BLaER1 treated with 17β-estradiol and CSF1 and Interleukin-3, amounts not matched to agents 10 nM and 100 nM (cell line): ENCODE measurements around the gene ACTL7A.

Experiments
- H3K27ac ChIP-seq, 11 experiments: shearing (Covaris generic); formaldehyde crosslinking; 2 replicates each; pipeline ENCODE4 v1.8.1; 2022
- H3K27me3 ChIP-seq, 11 experiments: shearing (Covaris generic); formaldehyde crosslinking; 2 replicates each; pipeline ENCODE4 v1.8.1; 2022
- H3K36me3 ChIP-seq, 11 experiments: shearing (Covaris generic); formaldehyde crosslinking; 2 replicates each; pipeline ENCODE4 v1.8.1; 2022
- H3K4me1 ChIP-seq, 10 experiments: shearing (Covaris generic); formaldehyde crosslinking; 2 replicates each; pipeline ENCODE4 v1.8.1; 2022
- H3K4me2 ChIP-seq, 11 experiments: shearing (Covaris generic); formaldehyde crosslinking; 2 replicates each; pipeline ENCODE4 v1.8.1; 2022
- H3K4me3 ChIP-seq, 10 experiments: shearing (Covaris generic); formaldehyde crosslinking; 2 replicates each; pipeline ENCODE4 v1.8.1; 2022
- H3K9ac ChIP-seq, 11 experiments: shearing (Covaris generic); formaldehyde crosslinking; 2 replicates each; pipeline ENCODE4 v1.8.1; 2022
- H3K9me3 ChIP-seq, 11 experiments: shearing (Covaris generic); formaldehyde crosslinking; replicated peaks in 1 of 11; 2 replicates each; pipeline ENCODE4 v1.8.1; 2022
- H4K20me1 ChIP-seq, 11 experiments: shearing (Covaris generic); formaldehyde crosslinking; 2 replicates each; pipeline ENCODE4 v1.8.1; 2022
- Cebpa-rat ChIP-seq, 11 experiments: shearing (Covaris generic); IDR thresholded peaks; 2 replicates each; pipeline ENCODE4 v1.8.1; 2022

Gene ACTL7A

GRCh38 chr9:108911820-108912219, 49.8 kb downstream of the ACTL7A start:
- H3K4me1 ChIP-seq = no peaks in the 10 kb centered on the region
- peaks cover 80 to 98% (median 90%) of the 10 kb centered on the region in 11 experiments for H3K36me3 ChIP-seq
- no peak overlapping the region for H3K4me2 ChIP-seq
- H3K9ac ChIP-seq = no peak overlapping the region
- no peak overlapping the region for H3K4me3 ChIP-seq
- peak overlapping the region in 1 of 11 experiments; percentile 14; a peak in 1 of 22 replicates for H3K27ac ChIP-seq
- no peaks in the 10 kb centered on the region for H4K20me1 ChIP-seq
- H3K27me3 ChIP-seq = no peaks in the 10 kb centered on the region
- no peaks in the 10 kb centered on the region for H3K9me3 ChIP-seq
- TF ChIP-seq Cebpa-rat (IDR thresholded peaks at IDR 0.05) = no peak
